Prostate gland (tissue), 2 donors: Measurements from ENCODE around the gene GATB. TPM values are rescaled to one million over a fixed set of nuclear protein-coding genes. Genes with fewer than 3 reads are reported as not detected.

Experiments used
- DNase-seq: peaks from one replicate; pipeline ENCODE4 v3.0.0-alpha.2; 2019; ENCODE audit warnings: low spot score
- H3K27ac ChIP-seq, 2 donors: fragments of 200-600 bp; sonication (generic); 2 replicates each; pipeline ENCODE4 v1.5.1; 2017 to 2019
- H3K27me3 ChIP-seq: fragments of 200-600 bp; sonication (generic); replicated peaks from 2 replicates; pipeline ENCODE4 v1.5.1; 2019; ENCODE audit not compliant: insufficient read depth
- H3K36me3 ChIP-seq, 2 donors: fragments of 200-600 bp; sonication (generic); 1 replicate in 1 of 2; 2 replicates in 1 of 2; pipeline versions ENCODE4 v1.5.1 to v1.8.1; 2017 to 2019
- H3K4me1 ChIP-seq: fragments of 200-600 bp; sonication (generic); replicated peaks from 2 replicates; pipeline ENCODE4 v1.5.1; 2019
- H3K4me3 ChIP-seq, 2 donors: fragments of 200-600 bp; sonication (generic); 2 replicates each; pipeline ENCODE4 v1.5.1; 2017 to 2019
- H3K9me3 ChIP-seq: fragments of 200-600 bp; sonication (generic); 2 replicates; pipeline ENCODE4 v1.5.1; 2017
- CTCF ChIP-seq, 4 experiments: fragments of 200-600 bp in 2 of 4; fragments of 450-650 bp in 2 of 4; sonication (generic) in 2 of 4; IDR thresholded peaks; 1 replicate in 3 of 4; 2 replicates in 1 of 4; pipeline ENCODE4 v1.5.1; 2016 to 2019; ENCODE audit warnings: antibody characterized with exemption in 4 of 4, mild to moderate bottlenecking in 2 of 4, moderate library complexity in 2 of 4
- POLR2A ChIP-seq: fragments of 450-650 bp; IDR thresholded peaks from one replicate; pipeline ENCODE4 v1.6.1; 2016; ENCODE audit warnings: antibody characterized with exemption, mild to moderate bottlenecking
- POLR2AphosphoS5 ChIP-seq: sonication (generic); formaldehyde crosslinking; IDR thresholded peaks from one replicate; pipeline ENCODE4 v1.6.1; 2017; ENCODE audit warnings: antibody characterized with exemption
- WGBS: methylation state at CpG from one replicate; pipeline ENCODE4 v1.1.5; 2018; 5-methylcytosine and 5-hydroxymethylcytosine counted together
- intact Hi-C: fragments of 100-400 bp; cut with DNase I; formaldehyde crosslinking; loops from one replicate; pipeline ENCODE4 v1.14.2; 2022
- total RNA-seq, 2 donors: library from RNA; depleted of rRNA; stranded (reverse); fragments of >200 nt; gene quantifications; one replicate each; pipeline ENCODE4 v1.1.0, GENCODE V29; 2016

Gene GATB
- total RNA-seq, 2 donors from 2014 or later, result 15.8 to 38.7 TPM

- WGBS, result 34% methylated on average over 1 of the region's 1 CpG
- no peak overlapping the region for H3K4me3 ChIP-seq
- no peak overlapping the region for H3K27ac ChIP-seq
- H3K36me3 ChIP-seq, result no peaks in the 10 kb centered on the region
- no peaks in the 10 kb centered on the region for H3K27me3 ChIP-seq
- intact Hi-C loops, result no loop called here
- TF ChIP-seq POLR2AphosphoS5 (no peak), CTCF (IDR thresholded peaks at IDR 0.05) (no peak), POLR2A (no peak)
- H3K9me3 ChIP-seq, result no peaks in the 10 kb centered on the region
- DNase-seq, result no peak
- H3K4me1 ChIP-seq, result no peaks in the 10 kb centered on the region
Measured at GRCh38 chr4:151638295-151638858, 122.4 kb downstream of the GATB start.

GRCh38 chr4:151631349-151631748 is 129.5 kb downstream of the GATB start:
- no peaks in the 10 kb centered on the region for H3K36me3 ChIP-seq
- TF ChIP-seq CTCF (IDR thresholded peaks at IDR 0.05) (no peak), POLR2AphosphoS5 (no peak), POLR2A (no peak)
- no peak overlapping the region for H3K4me3 ChIP-seq
- DNase-seq, result no peak
- no peaks in the 10 kb centered on the region for H3K27me3 ChIP-seq
- peaks cover 3% of the 10 kb centered on the region for H3K4me1 ChIP-seq
- intact Hi-C loops, result no loop called here
- H3K9me3 ChIP-seq, result no peaks in the 10 kb centered on the region
- no peak overlapping the region for H3K27ac ChIP-seq

GRCh38 chr4:151629097-151629783 is 131.6 kb downstream of the GATB start:
- H3K27ac ChIP-seq, result no peak overlapping the region
- intact Hi-C loops, result no loop called here
- TF ChIP-seq POLR2AphosphoS5 (no peak), POLR2A (no peak), CTCF (IDR thresholded peaks at IDR 0.05) (no peak)

GRCh38 chr4:151628001-151628608 is 132.7 kb downstream of the GATB start:
- no peak overlapping the region for H3K4me3 ChIP-seq
- H3K4me1 ChIP-seq, result peaks cover 3% of the 10 kb centered on the region
- no peak overlapping the region for H3K27ac ChIP-seq
- no peak for DNase-seq
- TF ChIP-seq CTCF (IDR thresholded peaks at IDR 0.05) (no peak), POLR2A (no peak), POLR2AphosphoS5 (no peak)
- no peaks in the 10 kb centered on the region for H3K9me3 ChIP-seq
- 73% methylated on average over 5 of the region's 5 CpGs for WGBS
- no peaks in the 10 kb centered on the region for H3K27me3 ChIP-seq
- H3K36me3 ChIP-seq, result no peaks in the 10 kb centered on the region
- intact Hi-C loops, result no loop called here

More at GRCh38 chr4:151629097-151629783, 131.6 kb downstream of the GATB start:
- 52% methylated on average over 10 of the region's 10 CpGs for WGBS
- Histone ChIP-seq H3K9me3 (no peaks in the 10 kb centered on the region), H3K4me1 (peaks cover 3% of the 10 kb centered on the region), H3K4me3 (no peak overlapping the region), H3K36me3 (no peaks in the 10 kb centered on the region), H3K27me3 (no peaks in the 10 kb centered on the region)
- DNase-seq, result no peak
